Epithelial cell of esophagus (primary cell): ENCODE measurements around the gene TRAP1.

Experiments
- DNase-seq: peaks from one replicate; pipeline ENCODE4 v3.0.0; 2010; ENCODE audit warnings: low read depth
- H3K4me3 ChIP-seq: 2 replicates; pipeline ENCODE4 v1.5.1; 2011; ENCODE audit warnings: mild to moderate bottlenecking, low read length, control low read depth
- TF ChIP-seq, protein P1 (sequence below): IDR thresholded peaks from 2 replicates; pipeline ENCODE4 v1.5.1; 2011; ENCODE audit warnings: low read depth, mild to moderate bottlenecking, low read length, control low read depth, inconsistent platforms; ENCODE audit not compliant: insufficient read depth; ENCODE audit errors: missing control alignments

The TRAP1 gene

DNA sequence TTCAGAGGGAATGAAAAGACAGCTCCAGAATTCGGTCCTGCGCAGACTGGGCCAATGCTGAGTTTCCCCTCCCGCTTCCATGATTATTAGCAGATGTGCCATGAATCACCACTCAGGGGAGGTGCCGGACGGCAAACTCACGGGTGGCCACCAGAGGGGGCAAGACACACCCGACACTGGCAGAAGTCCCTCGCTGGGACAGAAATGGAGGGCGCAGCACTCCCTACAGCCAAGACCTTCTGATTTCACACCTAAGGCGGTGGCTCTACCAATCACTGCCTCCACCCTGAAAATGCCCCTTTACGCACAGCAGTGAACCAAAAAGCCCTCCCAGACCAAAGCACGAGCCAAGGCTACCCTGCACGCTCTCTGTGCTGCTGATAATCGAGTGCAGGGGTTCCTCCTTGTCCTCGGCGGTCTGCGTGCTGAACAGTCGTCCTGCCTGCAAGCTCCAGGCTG lies 26.8 kb downstream of the TRAP1 start:
- peak; percentile 91 for DNase-seq
- H3K4me3 ChIP-seq: no peak overlapping the region
- TF ChIP-seq, protein P1, sequence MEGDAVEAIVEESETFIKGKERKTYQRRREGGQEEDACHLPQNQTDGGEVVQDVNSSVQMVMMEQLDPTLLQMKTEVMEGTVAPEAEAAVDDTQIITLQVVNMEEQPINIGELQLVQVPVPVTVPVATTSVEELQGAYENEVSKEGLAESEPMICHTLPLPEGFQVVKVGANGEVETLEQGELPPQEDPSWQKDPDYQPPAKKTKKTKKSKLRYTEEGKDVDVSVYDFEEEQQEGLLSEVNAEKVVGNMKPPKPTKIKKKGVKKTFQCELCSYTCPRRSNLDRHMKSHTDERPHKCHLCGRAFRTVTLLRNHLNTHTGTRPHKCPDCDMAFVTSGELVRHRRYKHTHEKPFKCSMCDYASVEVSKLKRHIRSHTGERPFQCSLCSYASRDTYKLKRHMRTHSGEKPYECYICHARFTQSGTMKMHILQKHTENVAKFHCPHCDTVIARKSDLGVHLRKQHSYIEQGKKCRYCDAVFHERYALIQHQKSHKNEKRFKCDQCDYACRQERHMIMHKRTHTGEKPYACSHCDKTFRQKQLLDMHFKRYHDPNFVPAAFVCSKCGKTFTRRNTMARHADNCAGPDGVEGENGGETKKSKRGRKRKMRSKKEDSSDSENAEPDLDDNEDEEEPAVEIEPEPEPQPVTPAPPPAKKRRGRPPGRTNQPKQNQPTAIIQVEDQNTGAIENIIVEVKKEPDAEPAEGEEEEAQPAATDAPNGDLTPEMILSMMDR: peak; percentile 95

DNA sequence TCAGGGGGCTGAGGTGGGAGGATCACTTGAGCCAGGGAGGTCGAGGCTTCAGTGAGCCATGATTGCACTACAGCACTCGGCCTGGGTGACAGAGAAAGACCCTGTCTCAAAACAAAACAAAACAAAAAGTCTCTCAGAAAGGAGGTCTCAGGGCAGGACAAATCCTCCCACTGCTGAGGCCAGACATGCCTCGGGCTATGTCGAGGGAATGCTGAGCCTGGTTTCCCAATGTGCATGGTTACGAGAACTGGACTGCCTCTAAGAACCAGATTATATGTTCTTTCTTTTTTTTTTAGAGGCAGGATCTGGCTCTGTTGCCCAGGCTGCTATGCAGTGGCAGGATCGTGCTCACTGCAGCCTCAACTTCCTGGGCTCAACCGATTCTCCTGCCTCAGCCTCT lies 27.6 kb downstream of the TRAP1 start:
- H3K4me3 ChIP-seq: no peak overlapping the region
- no peak for DNase-seq
- TF ChIP-seq, protein P1: no peak

- DNase-seq: no peak
- H3K4me3 ChIP-seq: no peak overlapping the region
- TF ChIP-seq, protein P1: no peak
These were observed 29.5 kb downstream of the TRAP1 start for GRCh38 chr16:3687792-3688191.

- DNase-seq: no peak
- TF ChIP-seq, protein P1: no peak
- no peak overlapping the region for H3K4me3 ChIP-seq
These were observed 30.3 kb downstream of the TRAP1 start for GRCh38 chr16:3687021-3687420.

- H3K4me3 ChIP-seq: no peak overlapping the region
- DNase-seq: no peak
- TF ChIP-seq, protein P1: no peak
These were observed 36.1 kb downstream of the TRAP1 start for GRCh38 chr16:3681206-3681605.

- DNase-seq: no peak
- H3K4me3 ChIP-seq: no peak overlapping the region
- TF ChIP-seq, protein P1: no peak
These were observed 39.3 kb downstream of the TRAP1 start for GRCh38 chr16:3677994-3678393.

GRCh38 chr16:3675601-3676130 lies 41.7 kb downstream of the TRAP1 start:
- DNase-seq: no peak
- TF ChIP-seq, protein P1: no peak

More at GRCh38 chr16:3675601-3676130, 41.7 kb downstream of the TRAP1 start:
- H3K4me3 ChIP-seq: no peak overlapping the region
